Stomach smooth muscle (tissue), 2 donors: ENCODE data around the gene HPN.
"Not testable (repeated sequence)": the region's sequence is repeated elsewhere in the genome, so short reads cannot be mapped to it uniquely, and the experiment has no call there.

Experiments used
- H3K27ac ChIP-seq: one replicate; pipeline ENCODE4 v1.7.0; 2013; ENCODE audit warnings: mild to moderate bottlenecking, low read length, inconsistent platforms
- H3K27me3 ChIP-seq, 2 donors: one replicate each; pipeline ENCODE4 v1.7.0; 2013; ENCODE audit warnings: low read length in 2 of 2; ENCODE audit not compliant: insufficient read depth in 2 of 2, control insufficient read depth in 1 of 2
- H3K36me3 ChIP-seq, 2 donors: one replicate each; pipeline ENCODE4 v1.7.0; 2013; ENCODE audit warnings: low read length in 2 of 2; ENCODE audit not compliant: control insufficient read depth in 2 of 2, insufficient read depth in 2 of 2
- H3K4me1 ChIP-seq: one replicate; pipeline ENCODE4 v1.7.0; 2013; ENCODE audit warnings: low read length; ENCODE audit not compliant: control insufficient read depth, insufficient read depth
- H3K4me3 ChIP-seq, 2 donors: one replicate each; pipeline ENCODE4 v1.7.0; 2013; ENCODE audit warnings: low read length in 2 of 2
- H3K9ac ChIP-seq, 2 donors: one replicate each; pipeline ENCODE4 v1.7.0; 2013; ENCODE audit warnings: low read length in 2 of 2, mild to moderate bottlenecking in 1 of 2
- H3K9me3 ChIP-seq, 2 donors: one replicate each; pipeline ENCODE4 v1.7.0; 2013; ENCODE audit warnings: low read length in 2 of 2; ENCODE audit not compliant: control insufficient read depth in 2 of 2
- donor health status: healthy.
- donor health status: Pancreatic carcinoma.

The HPN gene

GRCh38 chr19:35000647-35001501 lies 40.6 kb upstream of the HPN start:
- H3K4me1 ChIP-seq, result peaks cover 40% of the 10 kb centered on the region
- peaks cover 0 to 4% of the 10 kb centered on the region in 2 donors for H3K36me3 ChIP-seq
- H3K4me3 ChIP-seq, result peak overlapping the region; percentile 77 to 84
- H3K27me3 ChIP-seq, result no peaks in the 10 kb centered on the region
- H3K9ac ChIP-seq, result peak overlapping the region; percentile 85 to 91
- peak overlapping the region; percentile 77 for H3K27ac ChIP-seq
- no peaks in the 10 kb centered on the region for H3K9me3 ChIP-seq

- H3K4me3 ChIP-seq, result no peak overlapping the region
- H3K27me3 ChIP-seq, result no peaks in the 10 kb centered on the region
- H3K27ac ChIP-seq, result no peak overlapping the region
- H3K9me3 ChIP-seq, result no peaks in the 10 kb centered on the region
- H3K9ac ChIP-seq, result peak overlapping the region in 1 of 2 donors; percentile 91
- H3K36me3 ChIP-seq, result peaks cover 3 to 4% of the 10 kb centered on the region in 2 donors
- peaks cover 40% of the 10 kb centered on the region for H3K4me1 ChIP-seq
Observed at GRCh38 chr19:35002037-35002535, 39.4 kb upstream of the HPN start.

GRCh38 chr19:35004517-35005255 lies 36.8 kb upstream of the HPN start:
- peaks cover 25% of the 10 kb centered on the region for H3K4me1 ChIP-seq
- H3K27ac ChIP-seq, result no peak overlapping the region
- no peak overlapping the region for H3K9ac ChIP-seq

GRCh38 chr19:35005256-35005977 lies 36.1 kb upstream of the HPN start:
- Histone ChIP-seq H3K27ac (no peak overlapping the region), H3K4me3 (no peak overlapping the region), H3K9me3 (no peaks in the 10 kb centered on the region), H3K36me3 (peaks cover 8 to 15% of the 10 kb centered on the region in 2 donors), H3K4me1 (peaks cover 25% of the 10 kb centered on the region), H3K9ac (peak overlapping the region in 1 of 2 donors; percentile 22), H3K27me3 (no peaks in the 10 kb centered on the region)

More at GRCh38 chr19:35004517-35005255, 36.8 kb upstream of the HPN start:
- H3K9me3 ChIP-seq, result no peaks in the 10 kb centered on the region
- peaks cover 7 to 8% of the 10 kb centered on the region in 2 donors for H3K36me3 ChIP-seq
- no peak overlapping the region for H3K4me3 ChIP-seq
- no peaks in the 10 kb centered on the region for H3K27me3 ChIP-seq

- H3K27ac ChIP-seq, H3K9me3 ChIP-seq, H3K4me3 ChIP-seq, H3K27me3 ChIP-seq: not testable (repeated sequence)
- peak overlapping the region in 1 of 2 donors; percentile 22 for H3K9ac ChIP-seq
- H3K4me1 ChIP-seq, result peaks cover 22% of the 10 kb centered on the region
- H3K36me3 ChIP-seq, result peaks cover 12 to 16% of the 10 kb centered on the region in 2 donors
Observed at GRCh38 chr19:35006007-35006341, 35.5 kb upstream of the HPN start.

- no peak overlapping the region for H3K9ac ChIP-seq
- peaks cover 12 to 16% of the 10 kb centered on the region in 2 donors for H3K36me3 ChIP-seq
- H3K27me3 ChIP-seq, result no peaks in the 10 kb centered on the region
- peaks cover 18% of the 10 kb centered on the region for H3K4me1 ChIP-seq
- H3K4me3 ChIP-seq, result no peak overlapping the region
- no peaks in the 10 kb centered on the region for H3K9me3 ChIP-seq
- H3K27ac ChIP-seq, result no peak overlapping the region
Observed at GRCh38 chr19:35006342-35006998, 35.1 kb upstream of the HPN start.

GRCh38 chr19:35006999-35007365 lies 34.5 kb upstream of the HPN start:
- no peaks in the 10 kb centered on the region for H3K27me3 ChIP-seq
- H3K4me1 ChIP-seq, result peaks cover 18% of the 10 kb centered on the region
- H3K9ac ChIP-seq, result no peak overlapping the region
- H3K36me3 ChIP-seq, result peaks cover 14 to 17% of the 10 kb centered on the region in 2 donors
- H3K4me3 ChIP-seq, result no peak overlapping the region
- no peaks in the 10 kb centered on the region for H3K9me3 ChIP-seq
- H3K27ac ChIP-seq, result no peak overlapping the region

GRCh38 chr19:35007427-35007826 lies 34.1 kb upstream of the HPN start:
- not testable (repeated sequence) for H3K27me3 ChIP-seq, H3K9me3 ChIP-seq, H3K27ac ChIP-seq, H3K4me3 ChIP-seq, H3K9ac ChIP-seq
- peaks cover 22% of the 10 kb centered on the region for H3K4me1 ChIP-seq
- H3K36me3 ChIP-seq, result peaks cover 18 to 21% of the 10 kb centered on the region in 2 donors

GRCh38 chr19:35008891-35009341 lies 32.6 kb upstream of the HPN start:
- H3K4me3 ChIP-seq, result no peak overlapping the region
- H3K4me1 ChIP-seq, result peaks cover 22% of the 10 kb centered on the region
- H3K27ac ChIP-seq, result peak overlapping the region; percentile 37
- no peak overlapping the region for H3K9ac ChIP-seq
- no peaks in the 10 kb centered on the region for H3K27me3 ChIP-seq
- peaks cover 18 to 26% of the 10 kb centered on the region in 2 donors for H3K36me3 ChIP-seq
- no peaks in the 10 kb centered on the region for H3K9me3 ChIP-seq
